Breast epithelium (tissue), 3 donors: ENCODE measurements around the gene MAP3K3.

Experiments used
- POLR2A ChIP-seq: fragments of 450-650 bp; IDR thresholded peaks from one replicate; pipeline ENCODE4 v1.6.1; 2016; ENCODE audit warnings: antibody characterized with exemption, mild to moderate bottlenecking, moderate library complexity
- TF ChIP-seq, protein P1 (sequence below), 3 donors: fragments of 450-650 bp; IDR thresholded peaks; one replicate each; pipeline ENCODE4 v1.5.1; 2016 to 2017; ENCODE audit warnings: antibody characterized with exemption in 3 of 3, mild to moderate bottlenecking in 3 of 3, moderate library complexity in 3 of 3

DNA sequence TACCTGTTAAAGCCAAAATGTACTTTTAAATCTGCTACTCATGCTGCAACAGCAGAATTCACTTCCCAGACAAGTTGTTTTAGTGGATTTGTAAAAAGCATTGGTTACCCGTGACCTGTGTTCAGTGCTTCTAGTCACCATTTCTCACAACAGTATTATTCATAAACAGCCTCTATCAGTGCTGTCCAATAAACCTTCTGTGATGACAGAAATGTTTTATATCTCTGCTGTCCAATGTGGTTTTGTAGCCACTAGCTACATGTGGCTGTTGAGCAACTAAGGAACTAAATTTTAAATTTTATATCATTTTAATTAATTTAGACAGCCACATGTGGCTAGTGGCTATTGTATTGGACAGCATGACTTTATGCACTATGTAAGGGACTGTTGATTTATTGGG is 12.6 kb downstream of the MAP3K3 start:
- TF ChIP-seq POLR2A: no peak
- TF ChIP-seq, protein P1, sequence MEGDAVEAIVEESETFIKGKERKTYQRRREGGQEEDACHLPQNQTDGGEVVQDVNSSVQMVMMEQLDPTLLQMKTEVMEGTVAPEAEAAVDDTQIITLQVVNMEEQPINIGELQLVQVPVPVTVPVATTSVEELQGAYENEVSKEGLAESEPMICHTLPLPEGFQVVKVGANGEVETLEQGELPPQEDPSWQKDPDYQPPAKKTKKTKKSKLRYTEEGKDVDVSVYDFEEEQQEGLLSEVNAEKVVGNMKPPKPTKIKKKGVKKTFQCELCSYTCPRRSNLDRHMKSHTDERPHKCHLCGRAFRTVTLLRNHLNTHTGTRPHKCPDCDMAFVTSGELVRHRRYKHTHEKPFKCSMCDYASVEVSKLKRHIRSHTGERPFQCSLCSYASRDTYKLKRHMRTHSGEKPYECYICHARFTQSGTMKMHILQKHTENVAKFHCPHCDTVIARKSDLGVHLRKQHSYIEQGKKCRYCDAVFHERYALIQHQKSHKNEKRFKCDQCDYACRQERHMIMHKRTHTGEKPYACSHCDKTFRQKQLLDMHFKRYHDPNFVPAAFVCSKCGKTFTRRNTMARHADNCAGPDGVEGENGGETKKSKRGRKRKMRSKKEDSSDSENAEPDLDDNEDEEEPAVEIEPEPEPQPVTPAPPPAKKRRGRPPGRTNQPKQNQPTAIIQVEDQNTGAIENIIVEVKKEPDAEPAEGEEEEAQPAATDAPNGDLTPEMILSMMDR (IDR thresholded peaks at IDR 0.05): no peak
